Caco-2 (cell line): ENCODE measurements around the gene QARS1. TPM values are rescaled to one million over a fixed set of nuclear protein-coding genes. Genes with fewer than 3 reads are reported as not detected.

Experiments used
- BruUV-seq: library from RNA; stranded (reverse); fragments of 400-500 nt; replicated peaks from 2 replicates; lab custom pipeline; 2021; lab: Mats Ljungman, UMichigan
- CTCF ChIA-PET: fragments of 300-600 bp; sonication (Branson Sonifier 250); formaldehyde crosslinking; loops from one replicate; lab custom pipeline; 2022; ENCODE audit warnings: antibody characterized with exemption; lab: Charles Lee
- POLR2A ChIA-PET: fragments of 300-600 bp; sonication (Branson Sonifier 250); formaldehyde crosslinking; loops from one replicate; lab custom pipeline; 2022; ENCODE audit warnings: antibody characterized with exemption; lab: Charles Lee
- DNase-seq, 2 experiments: peaks; one replicate each; pipeline versions ENCODE4 v3.0.0 to v3.0.0-alpha.2; 2020 to 2022
- H3K27me3 ChIP-seq: replicated peaks from 2 replicates; pipeline ENCODE4 v1.6.0; 2011; ENCODE audit warnings: low read length; ENCODE audit not compliant: control insufficient read depth, insufficient read depth
- H3K36me3 ChIP-seq: 2 replicates; pipeline ENCODE4 v1.5.1; 2011; ENCODE audit warnings: low read length; ENCODE audit not compliant: control insufficient read depth, insufficient read depth
- H3K4me1 ChIP-seq: fragments of 250-450 bp; sonication (Bioruptor Pico); 2 replicates; pipeline ENCODE4 v1.5.1; 2020; ENCODE audit warnings: mild to moderate bottlenecking
- H3K4me3 ChIP-seq: 2 replicates; pipeline ENCODE4 v1.5.1; 2011; ENCODE audit warnings: low read depth, mild to moderate bottlenecking, control low read depth, low read length
- H3K9me3 ChIP-seq: fragments of 250-450 bp; sonication (Bioruptor Pico); 2 replicates; pipeline ENCODE4 v1.5.1; 2020; ENCODE audit warnings: mild to moderate bottlenecking, moderate library complexity
- H3K27ac Mint-ChIP-seq: one replicate; pipeline ENCODE4 v1.8.0; 2022; ENCODE audit warnings: mixed read lengths; ENCODE audit not compliant: unreplicated experiment
- H3K27me3 Mint-ChIP-seq: one replicate; pipeline ENCODE4 v1.8.0; 2022; ENCODE audit warnings: mixed read lengths; ENCODE audit not compliant: insufficient read depth, unreplicated experiment
- H3K36me3 Mint-ChIP-seq: one replicate; pipeline ENCODE4 v1.8.0; 2022; ENCODE audit warnings: mild to moderate bottlenecking, mixed read lengths; ENCODE audit not compliant: insufficient read depth, unreplicated experiment
- H3K4me1 Mint-ChIP-seq: one replicate; pipeline ENCODE4 v1.8.0; 2022; ENCODE audit warnings: low read depth, mixed read lengths; ENCODE audit not compliant: unreplicated experiment
- H3K4me3 Mint-ChIP-seq: one replicate; pipeline ENCODE4 v1.8.0; 2022; ENCODE audit warnings: mild to moderate bottlenecking, moderate library complexity, mixed read lengths; ENCODE audit not compliant: unreplicated experiment
- H3K9me3 Mint-ChIP-seq: one replicate; pipeline ENCODE4 v1.8.0; 2022; ENCODE audit warnings: mixed read lengths; ENCODE audit not compliant: unreplicated experiment
- CTCF ChIP-seq, 2 experiments: fragments of 200-600 bp in 1 of 2; IDR thresholded peaks; 1 replicate in 1 of 2; 2 replicates in 1 of 2; pipeline versions ENCODE4 v1.5.1 to v1.8.0; 2011 to 2022; ENCODE audit warnings: antibody characterized with exemption in 1 of 2, control low read depth in 1 of 2, inconsistent platforms in 1 of 2, low read depth in 1 of 2, low read length in 1 of 2, mild to moderate bottlenecking in 1 of 2, moderate library complexity in 1 of 2; ENCODE audit not compliant: insufficient read depth in 1 of 2, severe bottlenecking in 1 of 2, unreplicated experiment in 1 of 2
- intact Hi-C: fragments of 100-400 bp; cut with micrococcal nuclease; formaldehyde crosslinking; loops from one replicate; pipeline ENCODE4 v1.10.0; 2022; ENCODE audit not compliant: unreplicated experiment
- total RNA-seq: library from RNA; stranded (reverse); gene quantifications from 2 replicates; pipeline ENCODE4 v1.2.3, GENCODE V29; 2022

QARS1 gene
- total RNA-seq, 1 experiment from 2014 or later: 361 TPM

- ChIA-PET CTCF (interaction anchor here (0.8 to 2.6 kb wide), 12 partner anchors 18 to 356 kb away, joined by 3 to 20 read pairs (median 4); partner anchors contain the start of genes IMPDH2, LAMB2, NDUFAF3 and USP19), POLR2A (interaction anchor here (0.6 to 3.0 kb wide), 17 partner anchors 11 to 1959 kb away, joined by 3 to 44 read pairs (median 8); partner anchors contain the start of genes CELSR3, IMPDH2, LAMB2 and NDUFAF3)
- no peak for TF ChIP-seq CTCF (IDR thresholded peaks at IDR 0.05; ENCODE audit: insufficient read depth in 1 of 2, low read depth in 1 of 2, low read length in 1 of 2, severe bottlenecking in 1 of 2, unreplicated experiment in 1 of 2)
- Mint-ChIP-seq H3K36me3 (peaks cover 63% of the 10 kb centered on the region), H3K27ac (peak overlapping the region; percentile 99), H3K4me1 (no peaks in the 10 kb centered on the region), H3K4me3 (peak overlapping the region; percentile 95), H3K27me3 (no peaks in the 10 kb centered on the region), H3K9me3 (no peaks in the 10 kb centered on the region)
- intact Hi-C loops: loop anchor here (1.0 kb wide), 1 partner anchor 104 kb away; no protein-coding TSS in a partner anchor
- no peaks in the 10 kb centered on the region for H3K27me3 ChIP-seq
- TSS peak; percentile 86 for BruUV-seq
- no peaks in the 10 kb centered on the region for H3K9me3 ChIP-seq
- H3K4me3 ChIP-seq: peak overlapping the region; percentile 67
- H3K4me1 ChIP-seq: peaks cover 4% of the 10 kb centered on the region
- peak; percentile 75 to 83 for DNase-seq
- no peaks in the 10 kb centered on the region; the same call in 1 of the 2 replicates for H3K36me3 ChIP-seq
Measured at GRCh38 chr3:49092938-49093852, 11.4 kb downstream of the QARS1 start.

GRCh38 chr3:49081429-49081828 lies 23.1 kb downstream of the QARS1 start:
- CTCF ChIA-PET: no interaction called here
- no TSS peak for BruUV-seq

More at GRCh38 chr3:49081429-49081828, 23.1 kb downstream of the QARS1 start:
- intact Hi-C loops: no loop called here
- TF ChIP-seq CTCF (IDR thresholded peaks at IDR 0.05; ENCODE audit: insufficient read depth in 1 of 2, low read depth in 1 of 2, low read length in 1 of 2, severe bottlenecking in 1 of 2, unreplicated experiment in 1 of 2): no peak
- peaks cover 6% of the 10 kb centered on the region for H3K4me1 Mint-ChIP-seq
- H3K4me3 Mint-ChIP-seq: no peak overlapping the region
- H3K27me3 Mint-ChIP-seq: no peaks in the 10 kb centered on the region
- H3K9me3 Mint-ChIP-seq: no peaks in the 10 kb centered on the region
- Histone ChIP-seq H3K27me3 (no peaks in the 10 kb centered on the region), H3K4me3 (no peak overlapping the region), H3K4me1 (no peaks in the 10 kb centered on the region), H3K36me3 (no peaks in the 10 kb centered on the region), H3K9me3 (no peaks in the 10 kb centered on the region)
- POLR2A ChIA-PET: interaction anchor here (0.7 kb wide), 1 partner anchor 53 kb away, joined by 3 read pairs; no protein-coding TSS in a partner anchor
- peaks cover 47% of the 10 kb centered on the region for H3K36me3 Mint-ChIP-seq
- no peak for DNase-seq
- H3K27ac Mint-ChIP-seq: no peak overlapping the region
